ENCODE results near the gene DIPK1B. TPM values are rescaled to one million over a fixed set of nuclear protein-coding genes. Genes with fewer than 3 reads are reported as not detected.

The DIPK1B gene
- total RNA-seq, 1 donor from 2014 or later: 17.1 TPM

GRCh38 chr9:136748666-136749611, 36.6 kb downstream of the DIPK1B start:
- no peak for DNase-seq (ENCODE audit: low read depth)
- TF ChIP-seq, protein P1, sequence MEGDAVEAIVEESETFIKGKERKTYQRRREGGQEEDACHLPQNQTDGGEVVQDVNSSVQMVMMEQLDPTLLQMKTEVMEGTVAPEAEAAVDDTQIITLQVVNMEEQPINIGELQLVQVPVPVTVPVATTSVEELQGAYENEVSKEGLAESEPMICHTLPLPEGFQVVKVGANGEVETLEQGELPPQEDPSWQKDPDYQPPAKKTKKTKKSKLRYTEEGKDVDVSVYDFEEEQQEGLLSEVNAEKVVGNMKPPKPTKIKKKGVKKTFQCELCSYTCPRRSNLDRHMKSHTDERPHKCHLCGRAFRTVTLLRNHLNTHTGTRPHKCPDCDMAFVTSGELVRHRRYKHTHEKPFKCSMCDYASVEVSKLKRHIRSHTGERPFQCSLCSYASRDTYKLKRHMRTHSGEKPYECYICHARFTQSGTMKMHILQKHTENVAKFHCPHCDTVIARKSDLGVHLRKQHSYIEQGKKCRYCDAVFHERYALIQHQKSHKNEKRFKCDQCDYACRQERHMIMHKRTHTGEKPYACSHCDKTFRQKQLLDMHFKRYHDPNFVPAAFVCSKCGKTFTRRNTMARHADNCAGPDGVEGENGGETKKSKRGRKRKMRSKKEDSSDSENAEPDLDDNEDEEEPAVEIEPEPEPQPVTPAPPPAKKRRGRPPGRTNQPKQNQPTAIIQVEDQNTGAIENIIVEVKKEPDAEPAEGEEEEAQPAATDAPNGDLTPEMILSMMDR (IDR thresholded peaks at IDR 0.05; ENCODE audit: insufficient read depth, low read length, poor library complexity, severe bottlenecking): no peak
- peaks cover 18% of the 10 kb centered on the region for H3K27me3 ChIP-seq (ENCODE audit: control insufficient read depth, insufficient read depth, low read length)
- no peak overlapping the region for H3K4me3 ChIP-seq (ENCODE audit: low read depth, low read length)
- H3K36me3 ChIP-seq (ENCODE audit: control insufficient read depth, insufficient read depth, low read length): no peaks in the 10 kb centered on the region

DNA sequence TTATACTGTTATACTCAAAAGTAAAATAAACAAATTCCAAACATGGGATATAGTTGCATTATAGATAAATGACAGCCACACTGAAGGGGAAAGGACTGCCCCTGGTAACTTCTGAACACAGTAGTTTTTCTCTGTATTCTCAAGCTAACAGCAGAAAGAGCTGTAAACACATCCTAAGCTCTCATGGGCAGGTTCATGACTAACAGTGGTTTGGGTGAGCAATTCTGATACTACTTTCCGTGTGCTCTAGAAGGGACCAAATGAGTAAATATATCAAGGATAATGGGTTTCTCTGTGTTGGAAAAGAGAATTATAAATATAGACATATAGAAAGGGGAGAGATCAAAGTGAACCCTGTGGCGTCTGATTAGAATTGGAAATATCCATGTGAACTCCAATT, 38.2 kb downstream of the DIPK1B start:
- peaks cover 12% of the 10 kb centered on the region for H3K27me3 ChIP-seq (ENCODE audit: control insufficient read depth, insufficient read depth, low read length)
- no peaks in the 10 kb centered on the region for H3K36me3 ChIP-seq (ENCODE audit: control insufficient read depth, insufficient read depth, low read length)
- TF ChIP-seq, protein P1 (IDR thresholded peaks at IDR 0.05; ENCODE audit: insufficient read depth, low read length, poor library complexity, severe bottlenecking): no peak
- DNase-seq (ENCODE audit: low read depth): no peak
- no peak overlapping the region for H3K4me3 ChIP-seq (ENCODE audit: low read depth, low read length)

DNA sequence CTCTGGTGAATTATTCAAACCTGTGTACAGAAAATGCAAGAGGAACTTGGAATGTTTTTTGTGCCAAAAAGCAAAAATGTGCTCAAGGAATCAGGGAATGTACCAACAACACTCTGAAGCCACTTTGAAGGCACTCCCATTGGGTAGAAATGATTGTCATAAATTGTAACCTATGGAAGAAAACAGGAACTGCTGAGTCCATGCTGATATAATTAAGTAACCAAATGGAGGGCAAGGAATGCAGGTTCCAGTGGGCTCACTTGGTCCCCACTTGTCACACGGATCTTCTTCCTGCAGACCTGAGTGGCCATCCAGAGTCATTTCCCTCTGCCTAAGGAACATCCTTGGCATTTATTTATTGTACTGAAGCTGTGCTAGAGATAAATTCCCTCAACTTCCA, 38.9 kb downstream of the DIPK1B start:
- DNase-seq (ENCODE audit: low read depth): no peak
- TF ChIP-seq, protein P1 (IDR thresholded peaks at IDR 0.05; ENCODE audit: insufficient read depth, low read length, poor library complexity, severe bottlenecking): no peak

GRCh38 chr9:136751814-136752213, 39.4 kb downstream of the DIPK1B start:
- no peak for DNase-seq (ENCODE audit: low read depth)
- H3K27me3 ChIP-seq (ENCODE audit: control insufficient read depth, insufficient read depth, low read length): peaks cover 11% of the 10 kb centered on the region
- TF ChIP-seq, protein P1 (IDR thresholded peaks at IDR 0.05; ENCODE audit: insufficient read depth, low read length, poor library complexity, severe bottlenecking): no peak
- no peaks in the 10 kb centered on the region for H3K36me3 ChIP-seq (ENCODE audit: control insufficient read depth, insufficient read depth, low read length)
- H3K4me3 ChIP-seq (ENCODE audit: low read depth, low read length): no peak overlapping the region

More for the DNA sequence above, 38.9 kb downstream of the DIPK1B start:
- Histone ChIP-seq H3K27me3 (ENCODE audit: control insufficient read depth, insufficient read depth, low read length) (peaks cover 12% of the 10 kb centered on the region), H3K36me3 (ENCODE audit: control insufficient read depth, insufficient read depth, low read length) (no peaks in the 10 kb centered on the region), H3K4me3 (ENCODE audit: low read depth, low read length) (no peak overlapping the region)

- no peak overlapping the region for H3K4me3 ChIP-seq (ENCODE audit: low read depth, low read length)
- DNase-seq (ENCODE audit: low read depth): no peak
- no peaks in the 10 kb centered on the region for H3K36me3 ChIP-seq (ENCODE audit: control insufficient read depth, insufficient read depth, low read length)
- TF ChIP-seq, protein P1 (IDR thresholded peaks at IDR 0.05; ENCODE audit: insufficient read depth, low read length, poor library complexity, severe bottlenecking): no peak
- peaks cover 22% of the 10 kb centered on the region for H3K27me3 ChIP-seq (ENCODE audit: control insufficient read depth, insufficient read depth, low read length)
These were observed 41.1 kb downstream of the DIPK1B start for GRCh38 chr9:136753371-136754058.
